IMR-90 (cell line): ENCODE data around the gene MED17. TPM values are rescaled to one million over a fixed set of nuclear protein-coding genes. Genes with fewer than 3 reads are reported as not detected.

Experiments used
- ATAC-seq: fragments of 200-7000 bp; cut with Tn5 transposase; 2 replicates; pipeline ENCODE4 v1.9.1; 2020; ENCODE audit warnings: low read depth, mild to moderate bottlenecking, moderate library complexity
- BruUV-seq: library from RNA; stranded (reverse); fragments of 400-500 nt; replicated peaks from 2 replicates; lab custom pipeline; 2021; lab: Mats Ljungman, UMichigan
- CTCF ChIA-PET: fragments of 300-600 bp; formaldehyde crosslinking; extraction: SDS; loops from one replicate; lab custom pipeline; 2021; ENCODE audit warnings: antibody characterized with exemption; lab: Yijun Ruan, JAX
- POLR2A ChIA-PET: fragments of 300-600 bp; sonication (Branson Sonifier 250); formaldehyde crosslinking; loops from one replicate; lab custom pipeline; 2022; ENCODE audit warnings: antibody characterized with exemption; ENCODE audit not compliant: unreplicated experiment; lab: Charles Lee
- DNase-seq: peaks from one replicate; pipeline ENCODE4 v3.0.0; 2013
- H2AFZ ChIP-seq: replicated peaks from 2 replicates; pipeline ENCODE3; 2013; ENCODE audit warnings: low read length, mild to moderate bottlenecking; ENCODE audit not compliant: poor library complexity
- H2AK5ac ChIP-seq: 2 replicates; pipeline ENCODE4 v1.6.1; 2013; ENCODE audit warnings: low read depth, low read length, inconsistent platforms
- H2AK9ac ChIP-seq: replicated peaks from 2 replicates; pipeline ENCODE3; 2013; ENCODE audit warnings: mild to moderate bottlenecking, low read depth, low read length, moderate library complexity; ENCODE audit not compliant: poor library complexity
- H2BK120ac ChIP-seq: 2 replicates; pipeline ENCODE4 v1.6.1; 2013; ENCODE audit warnings: low read depth, low read length, inconsistent platforms
- H2BK15ac ChIP-seq: 3 replicates; pipeline ENCODE4 v1.6.1; 2013; ENCODE audit warnings: low read depth, low read length, inconsistent platforms
- H2BK20ac ChIP-seq: 2 replicates; pipeline ENCODE4 v1.6.1; 2013; ENCODE audit warnings: low read depth, mild to moderate bottlenecking, inconsistent platforms, low read length, moderate library complexity
- H2BK5ac ChIP-seq: 2 replicates; pipeline ENCODE4 v1.6.1; 2013; ENCODE audit warnings: mild to moderate bottlenecking, low read depth, low read length, inconsistent platforms; ENCODE audit not compliant: poor library complexity, severe bottlenecking
- H3K14ac ChIP-seq: replicated peaks from 2 replicates; pipeline ENCODE4 v1.6.1; 2013; ENCODE audit warnings: low read depth, low read length, inconsistent platforms
- H3K18ac ChIP-seq: 2 replicates; pipeline ENCODE4 v1.6.1; 2013; ENCODE audit warnings: low read depth, low read length, control low read depth
- H3K23ac ChIP-seq: 2 replicates; pipeline ENCODE4 v1.6.1; 2013; ENCODE audit warnings: low read depth, low read length, inconsistent platforms
- H3K27ac ChIP-seq: 2 replicates; pipeline ENCODE4 v1.5.1; 2013; ENCODE audit warnings: mild to moderate bottlenecking, control low read depth, low read length; ENCODE audit not compliant: insufficient read depth
- H3K27me3 ChIP-seq: 2 replicates; pipeline ENCODE4 v1.6.1; 2013; ENCODE audit warnings: low read length; ENCODE audit not compliant: control insufficient read depth, insufficient read depth
- H3K36me3 ChIP-seq: 2 replicates; pipeline ENCODE4 v1.6.1; 2013; ENCODE audit warnings: low read length, mixed read lengths; ENCODE audit not compliant: control insufficient read depth, insufficient read depth
- H3K4ac ChIP-seq: 2 replicates; pipeline ENCODE4 v1.6.1; 2013; ENCODE audit warnings: low read depth, low read length, inconsistent platforms
- H3K4me1 ChIP-seq: 2 replicates; pipeline ENCODE4 v1.6.1; 2013; ENCODE audit warnings: low read length, mixed read lengths; ENCODE audit not compliant: control insufficient read depth, insufficient read depth
- H3K4me2 ChIP-seq: 2 replicates; pipeline ENCODE4 v1.6.1; 2013; ENCODE audit warnings: low read depth, mild to moderate bottlenecking, control low read depth, low read length, moderate library complexity
- H3K4me3 ChIP-seq: 2 replicates; pipeline ENCODE4 v1.5.1; 2013; ENCODE audit warnings: low read depth, mild to moderate bottlenecking, control low read depth, low read length, moderate library complexity; ENCODE audit not compliant: insufficient read depth
- H3K56ac ChIP-seq: 2 replicates; pipeline ENCODE4 v1.6.1; 2013; ENCODE audit warnings: low read length, inconsistent platforms; ENCODE audit not compliant: insufficient read depth; ENCODE audit errors: extremely low read depth
- H3K79me1 ChIP-seq, 2 experiments: 2 replicates each; pipeline ENCODE4 v1.6.1; 2013; ENCODE audit warnings: low read length in 2 of 2, inconsistent platforms in 1 of 2, low read depth in 1 of 2
- H3K9ac ChIP-seq: 2 replicates; pipeline ENCODE4 v1.6.1; 2013; ENCODE audit warnings: low read depth, low read length, control low read depth
- H3K9me1 ChIP-seq: 2 replicates; pipeline ENCODE4 v1.6.1; 2013; ENCODE audit warnings: low read length, inconsistent platforms; ENCODE audit not compliant: insufficient read depth
- H3K9me3 ChIP-seq: 2 replicates; pipeline ENCODE4 v1.6.1; 2013; ENCODE audit warnings: low read length; ENCODE audit not compliant: control insufficient read depth, insufficient read depth
- H4K20me1 ChIP-seq: 2 replicates; pipeline ENCODE4 v1.6.1; 2013; ENCODE audit warnings: low read length, inconsistent platforms; ENCODE audit not compliant: insufficient read depth
- H4K5ac ChIP-seq: 2 replicates; pipeline ENCODE4 v1.6.1; 2013; ENCODE audit warnings: mild to moderate bottlenecking, low read depth, low read length, control low read depth
- H4K8ac ChIP-seq, 2 experiments: 2 replicates each; pipeline ENCODE4 v1.6.1; 2013; ENCODE audit warnings: low read depth in 2 of 2, low read length in 2 of 2, control low read depth in 1 of 2, inconsistent platforms in 1 of 2
- H4K91ac ChIP-seq: 2 replicates; pipeline ENCODE4 v1.6.1; 2013; ENCODE audit warnings: low read depth, low read length, inconsistent platforms; ENCODE audit not compliant: insufficient read depth
- BHLHE40 ChIP-seq: fragments of 150-350 bp; IDR thresholded peaks from 2 replicates; pipeline ENCODE4 v1.6.1; 2016; ENCODE audit warnings: mild to moderate bottlenecking, low read depth, low read length
- CEBPB ChIP-seq: IDR thresholded peaks from 2 replicates; pipeline ENCODE4 v1.6.1; 2012; ENCODE audit warnings: low read depth, low read length, improper control_type of control experiment
- CHD1 ChIP-seq: IDR thresholded peaks from 2 replicates; pipeline ENCODE4 v1.6.1; 2012; ENCODE audit warnings: low read depth, low read length, improper control_type of control experiment
- FOS ChIP-seq: fragments of 150-350 bp; IDR thresholded peaks from 2 replicates; pipeline ENCODE4 v1.6.1; 2016; ENCODE audit warnings: low read depth, low read length
- MAFK ChIP-seq: IDR thresholded peaks from 2 replicates; pipeline ENCODE4 v1.6.1; 2012; ENCODE audit warnings: low read depth, low read length, improper control_type of control experiment
- MAZ ChIP-seq: IDR thresholded peaks from 2 replicates; pipeline ENCODE4 v1.6.1; 2012; ENCODE audit warnings: low read depth, mild to moderate bottlenecking, low read length, improper control_type of control experiment, moderate library complexity, borderline replicate concordance
- MXI1 ChIP-seq: IDR thresholded peaks from 2 replicates; pipeline ENCODE4 v1.6.1; 2012; ENCODE audit warnings: low read depth, mild to moderate bottlenecking, low read length, moderate library complexity, borderline replicate concordance
- NFE2L2 ChIP-seq: fragments of 150-350 bp; IDR thresholded peaks from 2 replicates; pipeline ENCODE4 v1.6.1; 2016; ENCODE audit warnings: low read depth, mild to moderate bottlenecking, low read length
- POLR2A ChIP-seq: IDR thresholded peaks from 2 replicates; pipeline ENCODE4 v1.6.1; 2012; ENCODE audit warnings: mild to moderate bottlenecking, low read depth, low read length
- RAD21 ChIP-seq: IDR thresholded peaks from 2 replicates; pipeline ENCODE4 v1.6.1; 2012; ENCODE audit warnings: low read length, improper control_type of control experiment
- RCOR1 ChIP-seq: IDR thresholded peaks from 2 replicates; pipeline ENCODE4 v1.6.1; 2012; ENCODE audit warnings: mild to moderate bottlenecking, low read length, improper control_type of control experiment; ENCODE audit not compliant: insufficient replicate concordance
- RFX5 ChIP-seq: IDR thresholded peaks from 2 replicates; pipeline ENCODE4 v1.8.0; 2012; ENCODE audit warnings: low read depth, mild to moderate bottlenecking, low read length, moderate library complexity
- SMC3 ChIP-seq: fragments of 150-350 bp; IDR thresholded peaks from 2 replicates; pipeline ENCODE4 v1.6.1; 2016; ENCODE audit warnings: low read depth, mild to moderate bottlenecking, antibody characterized with exemption, low read length, moderate library complexity
- WGBS, 2 experiments: methylation state at CpG; one replicate each; pipeline versions ENCODE4 v1.1.5 to v1.1.7; 2013; ENCODE audit warnings: missing lambda C conversion rate in 2 of 2; ENCODE audit not compliant: insufficient read length in 1 of 2; ENCODE audit errors: extremely low coverage in 2 of 2; 5-methylcytosine and 5-hydroxymethylcytosine counted together
- dilution Hi-C: fragments of 300-500 bp; cut with HindIII; formaldehyde crosslinking; loops from one replicate; pipeline ENCODE4 v1.14.3; 2018; ENCODE audit warnings: low sequenced_read_pairs; ENCODE audit not compliant: unreplicated experiment
- in situ Hi-C: fragments of 300-500 bp; cut with MboI; formaldehyde crosslinking; loops from 3 replicates; pipeline ENCODE4 v1.14.3; 2019; ENCODE audit warnings: low sequenced_read_pairs, inconsistent platforms, mixed read lengths
- intact Hi-C: fragments of 100-400 bp; cut with micrococcal nuclease; formaldehyde crosslinking; loops from 2 replicates; pipeline ENCODE4 v1.10.0; 2022
- polyA plus RNA-seq, 3 experiments: library from polyadenylated mRNA; depleted of rRNA; stranded (reverse); fragments of >200 nt; gene quantifications; 2 replicates each; pipeline ENCODE4 v1.2.3, GENCODE V29; 2012; ENCODE audit warnings: low replicate concordance in 1 of 3
- total RNA-seq: library from RNA; depleted of rRNA; stranded (reverse); fragments of >200 nt; gene quantifications from 2 replicates; pipeline ENCODE4 v1.2.3, GENCODE V29; 2012
- TF ChIP-seq, protein P1 (sequence below): conservative IDR thresholded peaks from 2 replicates; pipeline ENCODE4 v1.5.1; 2012; ENCODE audit warnings: mild to moderate bottlenecking, low read depth, low read length, improper control_type of control experiment
- TF ChIP-seq, protein P2 (sequence below): fragments of 150-350 bp; IDR thresholded peaks from 2 replicates; pipeline ENCODE4 v1.6.1; 2017; ENCODE audit warnings: mild to moderate bottlenecking, antibody characterized with exemption, low read length, low read depth
- TF ChIP-seq, protein P3 (sequence below): fragments of 150-350 bp; IDR thresholded peaks from 2 replicates; pipeline ENCODE4 v1.6.1; 2016; ENCODE audit warnings: low read depth, mild to moderate bottlenecking, low read length, moderate library complexity, borderline replicate concordance

Gene MED17
- total and polyA plus RNA-seq, 2 of the 4 experiments (the other 2 are of a cell fraction) = 20.0 to 23.3 TPM

DNA sequence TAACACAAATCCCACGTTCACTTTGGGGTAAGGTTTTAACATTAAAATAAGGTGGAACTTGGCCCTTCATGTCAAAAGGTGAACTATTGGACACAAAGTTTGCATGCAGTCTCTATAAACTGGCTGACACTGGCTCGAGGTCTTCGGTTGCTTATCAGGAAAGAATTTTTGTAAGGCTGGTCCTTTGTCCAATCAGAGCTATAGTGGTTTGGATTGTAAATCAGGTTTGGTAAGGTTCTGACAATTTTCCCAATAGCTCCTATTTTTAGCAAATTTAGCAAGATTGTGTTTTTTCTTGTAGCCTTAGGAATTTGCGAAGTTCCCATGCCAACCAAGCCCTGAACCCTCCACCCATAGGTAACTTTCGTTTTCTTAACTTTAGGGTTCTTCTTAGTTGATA lies 17.6 kb upstream of the MED17 start:
- ATAC-seq = no peak
- POLR2A ChIA-PET = interaction anchor here (0.6 kb wide), 2 partner anchors 16 to 31 kb away, joined by 4 read pairs; no protein-coding TSS in a partner anchor

More for the DNA sequence above, 17.6 kb upstream of the MED17 start:
- dilution Hi-C loops = no loop called here
- Histone ChIP-seq H2BK20ac (no peak overlapping the region), H4K20me1 (no peaks in the 10 kb centered on the region), H3K9me1 (no peaks in the 10 kb centered on the region), H3K79me1 (no peaks in the 10 kb centered on the region; a peak in 1 of 4 replicates), H3K9ac (no peak overlapping the region), H3K4ac (no peak overlapping the region), H4K8ac (no peak overlapping the region), H2BK15ac (no peak overlapping the region), H3K23ac (no peak overlapping the region), H2BK120ac (no peak overlapping the region), H3K9me3 (peaks cover 2% of the 10 kb centered on the region; the same call in 1 of the 2 replicates), H3K27me3 (no peaks in the 10 kb centered on the region), H2AK9ac (no peak overlapping the region), H3K27ac (no peak overlapping the region), H4K91ac (no peak overlapping the region), H3K56ac (no peak overlapping the region), H3K36me3 (peaks cover 6% of the 10 kb centered on the region; the same call in 1 of the 2 replicates), H2AFZ (no peak overlapping the region), H4K5ac (no peak overlapping the region), H2BK5ac (no peak overlapping the region), H3K4me1 (no peaks in the 10 kb centered on the region), H2AK5ac (no peak overlapping the region), H3K4me3 (no peak overlapping the region), H3K18ac (no peak overlapping the region), H3K14ac (no peak overlapping the region), H3K4me2 (no peak overlapping the region)
- CTCF ChIA-PET = interaction anchor here (1.1 kb wide), 1 partner anchor 11 kb away, joined by 3 read pairs; no protein-coding TSS in a partner anchor
- intact Hi-C loops = no loop called here
- DNase-seq = no peak
- BruUV-seq = no TSS peak
- TF ChIP-seq MXI1 = no peak
- no peak for TF ChIP-seq RAD21
- TF ChIP-seq, protein P1, sequence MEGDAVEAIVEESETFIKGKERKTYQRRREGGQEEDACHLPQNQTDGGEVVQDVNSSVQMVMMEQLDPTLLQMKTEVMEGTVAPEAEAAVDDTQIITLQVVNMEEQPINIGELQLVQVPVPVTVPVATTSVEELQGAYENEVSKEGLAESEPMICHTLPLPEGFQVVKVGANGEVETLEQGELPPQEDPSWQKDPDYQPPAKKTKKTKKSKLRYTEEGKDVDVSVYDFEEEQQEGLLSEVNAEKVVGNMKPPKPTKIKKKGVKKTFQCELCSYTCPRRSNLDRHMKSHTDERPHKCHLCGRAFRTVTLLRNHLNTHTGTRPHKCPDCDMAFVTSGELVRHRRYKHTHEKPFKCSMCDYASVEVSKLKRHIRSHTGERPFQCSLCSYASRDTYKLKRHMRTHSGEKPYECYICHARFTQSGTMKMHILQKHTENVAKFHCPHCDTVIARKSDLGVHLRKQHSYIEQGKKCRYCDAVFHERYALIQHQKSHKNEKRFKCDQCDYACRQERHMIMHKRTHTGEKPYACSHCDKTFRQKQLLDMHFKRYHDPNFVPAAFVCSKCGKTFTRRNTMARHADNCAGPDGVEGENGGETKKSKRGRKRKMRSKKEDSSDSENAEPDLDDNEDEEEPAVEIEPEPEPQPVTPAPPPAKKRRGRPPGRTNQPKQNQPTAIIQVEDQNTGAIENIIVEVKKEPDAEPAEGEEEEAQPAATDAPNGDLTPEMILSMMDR = no peak
- no peak for TF ChIP-seq RFX5
- TF ChIP-seq, protein P2, sequence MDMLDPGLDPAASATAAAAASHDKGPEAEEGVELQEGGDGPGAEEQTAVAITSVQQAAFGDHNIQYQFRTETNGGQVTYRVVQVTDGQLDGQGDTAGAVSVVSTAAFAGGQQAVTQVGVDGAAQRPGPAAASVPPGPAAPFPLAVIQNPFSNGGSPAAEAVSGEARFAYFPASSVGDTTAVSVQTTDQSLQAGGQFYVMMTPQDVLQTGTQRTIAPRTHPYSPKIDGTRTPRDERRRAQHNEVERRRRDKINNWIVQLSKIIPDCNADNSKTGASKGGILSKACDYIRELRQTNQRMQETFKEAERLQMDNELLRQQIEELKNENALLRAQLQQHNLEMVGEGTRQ = no peak
- TF ChIP-seq BHLHE40 = no peak
- no peak for TF ChIP-seq MAFK
- no peak for TF ChIP-seq POLR2A
- TF ChIP-seq NFE2L2 = no peak
- no peak for TF ChIP-seq MAZ
- no peak for TF ChIP-seq FOS
- TF ChIP-seq, protein P3, sequence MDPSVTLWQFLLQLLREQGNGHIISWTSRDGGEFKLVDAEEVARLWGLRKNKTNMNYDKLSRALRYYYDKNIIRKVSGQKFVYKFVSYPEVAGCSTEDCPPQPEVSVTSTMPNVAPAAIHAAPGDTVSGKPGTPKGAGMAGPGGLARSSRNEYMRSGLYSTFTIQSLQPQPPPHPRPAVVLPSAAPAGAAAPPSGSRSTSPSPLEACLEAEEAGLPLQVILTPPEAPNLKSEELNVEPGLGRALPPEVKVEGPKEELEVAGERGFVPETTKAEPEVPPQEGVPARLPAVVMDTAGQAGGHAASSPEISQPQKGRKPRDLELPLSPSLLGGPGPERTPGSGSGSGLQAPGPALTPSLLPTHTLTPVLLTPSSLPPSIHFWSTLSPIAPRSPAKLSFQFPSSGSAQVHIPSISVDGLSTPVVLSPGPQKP = no peak
- no peak for TF ChIP-seq CEBPB
- TF ChIP-seq SMC3 = no peak
- no peak for TF ChIP-seq CHD1
- TF ChIP-seq RCOR1 = no peak
- in situ Hi-C loops = no loop called here
- no CpG with 5 or more reads among the region's 5 CpGs for WGBS, 2 experiments
